Transverse colon (tissue), 4 donors: ENCODE results near the gene NAGLU. TPM values are rescaled to one million over a fixed set of nuclear protein-coding genes. Genes with fewer than 3 reads are reported as not detected.
A peak's percentile ranks its signal among the peaks of the same experiment; 100 is the strongest.
"Not testable (repeated sequence)": the region's sequence is repeated elsewhere in the genome, so short reads cannot be mapped to it uniquely, and the experiment has no call there.

Source experiments
- DNase-seq: peaks from one replicate; pipeline ENCODE4 v3.0.0-alpha.2; 2019
- H3K27ac ChIP-seq, 4 donors: fragments of 200-600 bp; sonication (generic); 2 replicates each; pipeline ENCODE4 v1.5.1; 2016 to 2018; ENCODE audit warnings: inconsistent platforms in 4 of 4
- H3K27me3 ChIP-seq: fragments of 200-600 bp; sonication (generic); 2 replicates; pipeline ENCODE4 v1.5.1; 2017; ENCODE audit warnings: inconsistent platforms
- H3K36me3 ChIP-seq, 4 donors: fragments of 200-600 bp; sonication (generic); 2 replicates each; pipeline ENCODE4 v1.5.1; 2017 to 2019; ENCODE audit warnings: inconsistent platforms in 4 of 4
- H3K4me1 ChIP-seq, 4 donors: fragments of 200-600 bp; sonication (generic); 2 replicates each; pipeline ENCODE4 v1.5.1; 2017 to 2020; ENCODE audit warnings: inconsistent platforms in 4 of 4
- H3K4me3 ChIP-seq, 4 donors: fragments of 200-600 bp; sonication (generic); 1 replicate in 1 of 4; 2 replicates in 3 of 4; pipeline versions ENCODE4 v1.5.1 to v1.6.1; 2017 to 2019; ENCODE audit warnings: inconsistent platforms in 4 of 4
- H3K9me3 ChIP-seq, 2 donors: fragments of 200-600 bp; sonication (generic); 2 replicates each; pipeline ENCODE4 v1.5.1; 2017 to 2019; ENCODE audit warnings: inconsistent platforms in 2 of 2
- EP300 ChIP-seq: sonication (generic); formaldehyde crosslinking; IDR thresholded peaks from one replicate; pipeline ENCODE4 v1.6.1; 2017; ENCODE audit warnings: antibody characterized with exemption, low read depth
- POLR2A ChIP-seq: fragments of 450-650 bp; IDR thresholded peaks from one replicate; pipeline ENCODE4 v1.6.1; 2016; ENCODE audit warnings: antibody characterized with exemption, mild to moderate bottlenecking, moderate library complexity
- POLR2AphosphoS5 ChIP-seq, 3 donors: sonication (generic); formaldehyde crosslinking; IDR thresholded peaks; one replicate each; pipeline ENCODE4 v1.6.1; 2016; ENCODE audit warnings: antibody characterized with exemption in 3 of 3
- WGBS, 2 donors: methylation state at CpG; one replicate each; pipeline ENCODE4 v1.1.5; 2018; ENCODE audit warnings: low coverage in 1 of 2; 5-methylcytosine and 5-hydroxymethylcytosine counted together
- in situ Hi-C, 4 donors: fragments of 200-750 bp; cut with MboI; loops; one replicate each; pipeline versions ENCODE4 v1.15.0 to v1.15.1; 2017; ENCODE audit warnings: low sequenced_read_pairs in 3 of 4, low pct_ligation_motif_present in 1 of 4, low pct_unique_long_range_greater_than_20kb in 1 of 4
- intact Hi-C: fragments of 100-400 bp; cut with DNase I; formaldehyde crosslinking; loops from one replicate; pipeline ENCODE4 v1.15.1; 2023; ENCODE audit warnings: low total_unique reads
- total RNA-seq, 4 donors: library from RNA; depleted of rRNA; stranded (reverse); fragments of >200 nt; gene quantifications; one replicate each; pipeline ENCODE4 v1.1.0, GENCODE V29; 2016
- TF ChIP-seq, protein P1 (sequence below), 5 experiments: fragments of 200-600 bp in 3 of 5; fragments of 450-650 bp in 2 of 5; sonication (generic) in 3 of 5; IDR thresholded peaks; 1 replicate in 2 of 5; 2 replicates in 3 of 5; pipeline ENCODE4 v1.5.1; 2016 to 2017; ENCODE audit warnings: antibody characterized with exemption in 5 of 5, inconsistent platforms in 3 of 5, mild to moderate bottlenecking in 2 of 5, moderate library complexity in 1 of 5

Gene NAGLU
- total RNA-seq, 4 donors from 2014 or later, result 35.4 to 95.7 (median 66.2) TPM

DNA sequence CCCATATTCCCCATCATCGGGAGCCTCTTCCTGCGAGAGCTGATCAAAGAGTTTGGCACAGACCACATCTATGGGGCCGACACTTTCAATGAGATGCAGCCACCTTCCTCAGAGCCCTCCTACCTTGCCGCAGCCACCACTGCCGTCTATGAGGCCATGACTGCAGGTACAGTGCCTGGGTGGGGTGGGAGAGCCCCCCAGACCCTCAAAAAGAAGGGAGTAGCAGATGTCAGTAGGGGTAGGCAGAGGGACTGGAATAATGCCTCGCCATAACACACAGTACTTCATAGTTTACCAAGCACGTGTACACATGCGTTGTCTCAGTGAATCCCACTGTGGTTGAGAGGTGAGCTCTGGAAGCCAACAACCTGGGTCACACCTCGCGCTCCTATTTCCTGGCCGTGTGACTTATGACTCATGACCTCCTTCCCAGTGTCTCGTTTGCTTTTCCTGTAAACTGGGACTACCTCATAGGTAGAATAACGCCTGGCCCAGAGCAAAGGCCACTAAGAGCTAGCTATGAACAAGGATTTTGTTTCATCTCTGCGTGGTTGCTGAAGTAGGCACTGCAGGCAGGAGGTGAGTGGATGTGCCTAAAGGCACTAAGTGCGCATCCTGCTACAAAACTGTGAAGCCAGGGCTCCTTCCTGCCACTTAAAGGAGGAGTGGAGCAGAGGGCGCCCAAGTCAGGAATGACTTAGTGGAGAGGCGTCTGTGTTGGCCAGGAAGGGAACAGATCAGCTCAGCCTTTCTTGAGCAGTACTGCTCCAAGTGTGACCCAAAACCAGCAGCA lies 5.2 kb downstream of the NAGLU start:
- intact Hi-C loops, result no loop called here
- WGBS, 2 donors, result 74 to 100% methylated on average over 1 to 17 of the region's 17 CpGs
- H3K27ac ChIP-seq, result peak overlapping the region; percentile 52 to 76 (median 68)
- no peak overlapping the region for H3K4me3 ChIP-seq
- peaks cover 0 to 4% (median 0%) of the 10 kb centered on the region in 4 donors for H3K36me3 ChIP-seq
- in situ Hi-C loops, result no loop called here
- no peaks in the 10 kb centered on the region for H3K27me3 ChIP-seq
- peaks cover 10 to 29% (median 19%) of the 10 kb centered on the region in 4 donors for H3K4me1 ChIP-seq
- TF ChIP-seq POLR2AphosphoS5 (IDR thresholded peaks at IDR 0.05), result peak in 2 of 3 donors; percentile 66 to 80
- peak; percentile 53 for TF ChIP-seq POLR2A
- no peak for TF ChIP-seq EP300
- TF ChIP-seq, protein P1, sequence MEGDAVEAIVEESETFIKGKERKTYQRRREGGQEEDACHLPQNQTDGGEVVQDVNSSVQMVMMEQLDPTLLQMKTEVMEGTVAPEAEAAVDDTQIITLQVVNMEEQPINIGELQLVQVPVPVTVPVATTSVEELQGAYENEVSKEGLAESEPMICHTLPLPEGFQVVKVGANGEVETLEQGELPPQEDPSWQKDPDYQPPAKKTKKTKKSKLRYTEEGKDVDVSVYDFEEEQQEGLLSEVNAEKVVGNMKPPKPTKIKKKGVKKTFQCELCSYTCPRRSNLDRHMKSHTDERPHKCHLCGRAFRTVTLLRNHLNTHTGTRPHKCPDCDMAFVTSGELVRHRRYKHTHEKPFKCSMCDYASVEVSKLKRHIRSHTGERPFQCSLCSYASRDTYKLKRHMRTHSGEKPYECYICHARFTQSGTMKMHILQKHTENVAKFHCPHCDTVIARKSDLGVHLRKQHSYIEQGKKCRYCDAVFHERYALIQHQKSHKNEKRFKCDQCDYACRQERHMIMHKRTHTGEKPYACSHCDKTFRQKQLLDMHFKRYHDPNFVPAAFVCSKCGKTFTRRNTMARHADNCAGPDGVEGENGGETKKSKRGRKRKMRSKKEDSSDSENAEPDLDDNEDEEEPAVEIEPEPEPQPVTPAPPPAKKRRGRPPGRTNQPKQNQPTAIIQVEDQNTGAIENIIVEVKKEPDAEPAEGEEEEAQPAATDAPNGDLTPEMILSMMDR (IDR thresholded peaks at IDR 0.05), result no peak
- no peaks in the 10 kb centered on the region for H3K9me3 ChIP-seq
- peak; percentile 61 for DNase-seq

DNA sequence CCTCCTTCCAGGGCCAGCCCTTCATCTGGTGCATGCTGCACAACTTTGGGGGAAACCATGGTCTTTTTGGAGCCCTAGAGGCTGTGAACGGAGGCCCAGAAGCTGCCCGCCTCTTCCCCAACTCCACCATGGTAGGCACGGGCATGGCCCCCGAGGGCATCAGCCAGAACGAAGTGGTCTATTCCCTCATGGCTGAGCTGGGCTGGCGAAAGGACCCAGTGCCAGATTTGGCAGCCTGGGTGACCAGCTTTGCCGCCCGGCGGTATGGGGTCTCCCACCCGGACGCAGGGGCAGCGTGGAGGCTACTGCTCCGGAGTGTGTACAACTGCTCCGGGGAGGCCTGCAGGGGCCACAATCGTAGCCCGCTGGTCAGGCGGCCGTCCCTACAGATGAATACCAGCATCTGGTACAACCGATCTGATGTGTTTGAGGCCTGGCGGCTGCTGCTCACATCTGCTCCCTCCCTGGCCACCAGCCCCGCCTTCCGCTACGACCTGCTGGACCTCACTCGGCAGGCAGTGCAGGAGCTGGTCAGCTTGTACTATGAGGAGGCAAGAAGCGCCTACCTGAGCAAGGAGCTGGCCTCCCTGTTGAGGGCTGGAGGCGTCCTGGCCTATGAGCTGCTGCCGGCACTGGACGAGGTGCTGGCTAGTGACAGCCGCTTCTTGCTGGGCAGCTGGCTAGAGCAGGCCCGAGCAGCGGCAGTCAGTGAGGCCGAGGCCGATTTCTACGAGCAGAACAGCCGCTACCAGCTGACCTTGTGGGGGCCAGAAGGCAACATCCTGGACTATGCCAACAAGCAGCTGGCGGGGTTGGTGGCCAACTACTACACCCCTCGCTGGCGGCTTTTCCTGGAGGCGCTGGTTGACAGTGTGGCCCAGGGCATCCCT lies 7.4 kb downstream of the NAGLU start:
- Histone ChIP-seq H3K9me3 (no peaks in the 10 kb centered on the region), H3K36me3 (peaks cover 0 to 4% (median 0%) of the 10 kb centered on the region in 4 donors), H3K4me1 (peaks cover 5 to 17% (median 13%) of the 10 kb centered on the region in 4 donors), H3K4me3 (no peak overlapping the region), H3K27ac (no peak overlapping the region), H3K27me3 (no peaks in the 10 kb centered on the region)
- in situ Hi-C loops (no loop called here), intact Hi-C loops (no loop called here)
- 94% methylated on average over 36 of the region's 39 CpGs; no CpG with 5 or more reads in 1 of the 2 donors for WGBS, 2 donors
- no peak for DNase-seq
- no peak for TF ChIP-seq EP300
- TF ChIP-seq POLR2AphosphoS5 (IDR thresholded peaks at IDR 0.05), result no peak
- TF ChIP-seq POLR2A, result no peak
- TF ChIP-seq, protein P1 (IDR thresholded peaks at IDR 0.05), result no peak

DNA sequence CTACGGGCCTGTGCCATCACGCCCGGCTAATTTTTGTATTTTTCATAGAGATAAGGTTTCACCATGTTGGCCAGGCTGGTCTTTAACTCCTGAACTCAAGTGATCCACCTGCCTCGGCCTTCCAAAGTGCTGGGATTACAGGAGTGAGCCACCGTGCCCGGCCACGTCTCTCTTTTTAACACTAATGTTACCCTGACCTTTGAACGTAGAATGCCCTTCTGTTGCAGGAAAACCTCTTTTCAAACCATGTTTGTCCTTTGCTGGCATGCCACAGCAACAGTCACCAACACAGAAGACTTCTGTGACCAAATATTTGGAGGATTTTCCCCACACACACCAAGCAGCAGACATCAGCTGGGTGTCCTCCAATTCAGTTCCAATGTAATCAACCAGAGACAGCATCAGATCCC lies 8.8 kb downstream of the NAGLU start:
- Histone ChIP-seq H3K36me3 (peaks cover 0 to 4% (median 0%) of the 10 kb centered on the region in 4 donors), H3K4me1 (peaks cover 5 to 25% (median 19%) of the 10 kb centered on the region in 4 donors), H3K4me3 (no peak overlapping the region), H3K27me3 (no peaks in the 10 kb centered on the region), H3K27ac (no peak overlapping the region), H3K9me3 (no peaks in the 10 kb centered on the region)
- intact Hi-C loops, result no loop called here
- DNase-seq, result no peak
- in situ Hi-C loops, result no loop called here
- 73% methylated on average over 8 of the region's 8 CpGs; no CpG with 5 or more reads in 1 of the 2 donors for WGBS, 2 donors
- no peak for TF ChIP-seq POLR2AphosphoS5 (IDR thresholded peaks at IDR 0.05)
- no peak for TF ChIP-seq POLR2A
- no peak for TF ChIP-seq EP300
- TF ChIP-seq, protein P1 (IDR thresholded peaks at IDR 0.05), result no peak

DNA sequence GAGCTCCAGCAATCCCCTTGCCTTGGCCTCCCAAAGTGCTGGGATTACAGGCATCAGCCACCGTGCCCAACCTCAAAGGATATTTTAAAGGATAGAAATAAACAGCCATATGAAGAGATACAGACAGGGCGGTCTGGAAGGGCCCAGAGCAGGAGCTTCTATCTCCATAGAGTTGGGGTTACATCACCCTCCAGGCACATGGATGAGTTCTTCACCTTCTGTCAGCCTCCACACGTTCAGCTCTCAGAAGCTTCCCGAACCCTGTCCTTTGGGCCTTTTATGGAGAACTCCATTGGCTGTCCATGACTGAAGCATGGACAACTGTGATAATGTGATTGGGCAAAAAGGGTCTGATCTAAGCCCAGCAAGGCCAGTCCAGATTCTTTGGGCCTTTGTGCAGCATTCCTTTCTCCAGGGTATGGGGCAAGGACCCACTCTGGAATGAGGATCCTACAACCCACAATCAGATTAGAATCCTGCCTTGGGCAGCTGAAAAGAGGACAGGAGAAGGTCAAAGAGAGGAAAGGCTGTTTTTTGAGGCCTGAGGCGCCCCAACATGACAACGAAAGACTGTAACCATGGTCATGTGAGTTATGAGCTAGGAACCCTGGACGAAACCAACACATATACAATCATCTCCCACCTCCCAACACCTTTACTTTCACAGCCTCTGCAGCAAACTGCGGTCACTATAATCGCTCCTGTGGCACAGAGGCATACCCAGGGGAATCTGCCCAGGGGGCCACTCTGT lies 9.9 kb downstream of the NAGLU start:
- 85% methylated on average over 7 of the region's 9 CpGs; no CpG with 5 or more reads in 1 of the 2 donors for WGBS, 2 donors
- DNase-seq, H3K36me3 ChIP-seq, in situ Hi-C loops, H3K27me3 ChIP-seq, H3K9me3 ChIP-seq, H3K4me3 ChIP-seq, intact Hi-C loops, H3K27ac ChIP-seq: not testable (repeated sequence)
- H3K4me1 ChIP-seq, result peaks cover 3 to 23% (median 18%) of the 10 kb centered on the region in 4 donors
